Activated CD4-positive, alpha-beta T cell treated with anti-CD3 and anti-CD28 coated beads for 36 hours (primary cell): ENCODE measurements around the gene FLRT2. TPM values are rescaled to one million over a fixed set of nuclear protein-coding genes. Genes with fewer than 3 reads are reported as not detected.

ENCODE experiments used
- ATAC-seq: fragments of 200-7000 bp; cut with Tn5 transposase; one replicate; pipeline ENCODE4 v1.10.0; 2021; ENCODE audit warnings: mild to moderate bottlenecking, moderate library complexity
- CTCF ChIA-PET: fragments of 350-600 bp; sonication (Branson Sonifier 250); formaldehyde crosslinking; loops from one replicate; lab custom pipeline; 2021; ENCODE audit warnings: antibody characterized with exemption; lab: Charles Lee
- POLR2A ChIA-PET: fragments of 350-600 bp; sonication (Branson Sonifier 250); formaldehyde crosslinking; loops from one replicate; lab custom pipeline; 2021; ENCODE audit warnings: antibody characterized with exemption, inconsistent platforms; lab: Charles Lee
- DNase-seq: peaks from one replicate; pipeline ENCODE4 v3.0.0-alpha.2; 2020
- H3K27ac Mint-ChIP-seq: one replicate; pipeline ENCODE4 v1.8.0; 2021; ENCODE audit warnings: mixed read lengths
- H3K27me3 Mint-ChIP-seq: one replicate; pipeline ENCODE4 v1.8.0; 2021; ENCODE audit warnings: mixed read lengths
- H3K36me3 Mint-ChIP-seq: one replicate; pipeline ENCODE4 v1.8.0; 2021; ENCODE audit warnings: low read depth, mixed read lengths
- H3K4me1 Mint-ChIP-seq: one replicate; pipeline ENCODE4 v1.8.0; 2021; ENCODE audit warnings: mixed read lengths
- H3K4me3 Mint-ChIP-seq: one replicate; pipeline ENCODE4 v1.8.0; 2021; ENCODE audit warnings: mild to moderate bottlenecking, moderate library complexity, mixed read lengths
- H3K9me3 Mint-ChIP-seq: one replicate; pipeline ENCODE4 v1.8.0; 2021; ENCODE audit warnings: low read depth, mixed read lengths
- intact Hi-C, 2 experiments: fragments of 100-400 bp; cut with DNase I in 1 of 2; cut with micrococcal nuclease in 1 of 2; formaldehyde crosslinking; loops; one replicate each; pipeline versions ENCODE4 v1.14.2 to v1.15.1; 2022 to 2024; cut with DNase I, micrococcal nuclease
- total RNA-seq, 2 experiments: library from RNA; stranded (reverse); gene quantifications; one replicate each; pipeline ENCODE4 v1.2.3, GENCODE V29; 2021

FLRT2 gene
- total RNA-seq, 2 experiments from 2014 or later, result not detected

DNA sequence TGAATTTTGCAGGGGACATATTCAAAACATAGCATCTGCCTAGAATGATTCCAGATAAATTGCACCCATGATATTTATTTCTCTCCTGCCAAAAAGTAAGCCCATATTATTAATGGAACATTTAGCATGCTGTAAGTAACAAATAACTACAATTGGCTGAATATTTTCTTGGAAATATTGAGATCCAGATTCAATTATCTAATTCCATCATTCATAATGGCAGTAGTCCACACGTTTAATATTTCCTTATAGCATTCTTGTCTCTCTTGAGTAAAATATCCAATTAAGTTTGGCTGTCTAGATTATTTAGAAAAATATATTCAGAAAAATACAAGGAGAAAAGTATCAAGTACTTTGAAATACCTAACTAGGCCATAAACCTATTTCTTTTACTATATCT lies 157.5 kb downstream of the FLRT2 start:
- intact Hi-C loops, result no loop called here
- no peaks in the 10 kb centered on the region for H3K27me3 Mint-ChIP-seq
- DNase-seq (no peak), ATAC-seq (no peak)
- H3K9me3 Mint-ChIP-seq, result peaks cover 2% of the 10 kb centered on the region
- H3K36me3 Mint-ChIP-seq, result no peaks in the 10 kb centered on the region
- no peak overlapping the region for H3K4me3 Mint-ChIP-seq
- ChIA-PET CTCF (no interaction called here), POLR2A (no interaction called here)
- no peaks in the 10 kb centered on the region for H3K4me1 Mint-ChIP-seq
- no peak overlapping the region for H3K27ac Mint-ChIP-seq

DNA sequence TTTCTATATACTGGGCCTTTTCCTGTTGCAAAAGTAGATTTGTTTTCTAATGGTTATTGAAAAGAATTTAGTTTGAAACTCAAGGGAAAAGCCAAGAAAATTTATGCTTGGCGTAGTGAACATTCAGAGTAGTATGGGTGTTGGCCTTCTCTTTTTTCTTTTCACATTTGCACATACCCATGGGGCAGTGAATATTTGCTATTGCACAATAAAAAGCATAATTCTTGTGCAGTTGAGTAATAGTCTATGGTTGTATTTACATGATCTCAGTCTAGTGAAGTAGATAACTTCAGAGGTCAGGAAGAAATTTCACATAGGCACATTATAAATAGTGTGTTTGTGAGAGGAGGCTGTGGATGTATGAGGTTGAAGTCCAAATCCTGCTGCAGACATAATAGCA lies 158.1 kb downstream of the FLRT2 start:
- intact Hi-C loops, result no loop called here
- Mint-ChIP-seq H3K36me3 (no peaks in the 10 kb centered on the region), H3K27ac (no peak overlapping the region), H3K9me3 (peaks cover 2% of the 10 kb centered on the region), H3K4me1 (no peaks in the 10 kb centered on the region), H3K27me3 (no peaks in the 10 kb centered on the region), H3K4me3 (no peak overlapping the region)
- POLR2A ChIA-PET, result no interaction called here
- no peak for ATAC-seq
- CTCF ChIA-PET, result no interaction called here
- no peak for DNase-seq

DNA sequence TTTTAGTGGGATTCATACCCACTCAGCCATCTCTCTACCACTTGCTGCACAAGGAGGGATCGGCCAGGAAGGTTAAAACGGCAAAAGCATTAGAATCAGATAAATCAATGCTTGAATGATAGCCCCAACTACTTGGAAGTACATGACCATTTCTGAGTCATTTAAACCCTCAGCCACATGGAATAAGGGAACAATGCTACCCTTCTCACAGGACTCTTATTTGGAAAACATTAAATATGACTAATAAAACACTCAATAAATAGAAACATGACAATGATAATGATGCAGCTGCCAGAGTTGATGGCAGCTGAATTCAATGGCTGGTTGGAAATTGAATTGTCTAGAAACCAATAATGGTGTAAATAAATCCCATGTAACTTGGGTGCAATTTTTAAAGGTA lies 165.4 kb downstream of the FLRT2 start:
- no peak overlapping the region for H3K27ac Mint-ChIP-seq
- H3K9me3 Mint-ChIP-seq, result peaks cover 4% of the 10 kb centered on the region
- DNase-seq (no peak), ATAC-seq (no peak)
- H3K36me3 Mint-ChIP-seq, result no peaks in the 10 kb centered on the region
- CTCF ChIA-PET, result no interaction called here
- intact Hi-C loops, result no loop called here
- H3K4me1 Mint-ChIP-seq, result no peaks in the 10 kb centered on the region
- no peaks in the 10 kb centered on the region for H3K27me3 Mint-ChIP-seq
- POLR2A ChIA-PET, result no interaction called here
- H3K4me3 Mint-ChIP-seq, result no peak overlapping the region

DNA sequence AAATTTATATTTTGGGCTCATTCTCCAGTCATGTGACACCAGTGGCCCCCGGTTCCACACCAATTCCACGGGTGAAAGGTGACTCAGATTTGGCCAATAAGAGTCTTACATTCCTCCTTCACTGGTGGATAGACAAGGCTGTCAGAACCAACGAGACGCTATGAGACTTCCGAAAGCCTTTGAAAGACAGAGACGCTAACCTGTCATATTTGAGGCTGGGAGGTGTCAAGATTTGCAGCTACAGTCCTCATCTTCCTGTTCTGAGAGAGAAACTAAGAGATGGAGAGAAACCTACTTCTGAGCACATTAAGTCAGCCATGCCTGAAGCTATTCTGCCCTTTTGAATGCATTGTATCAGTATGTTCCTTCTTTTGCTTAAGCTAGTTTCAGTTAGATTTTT lies 171.2 kb downstream of the FLRT2 start:
- Mint-ChIP-seq H3K27ac (no peak overlapping the region), H3K4me1 (no peaks in the 10 kb centered on the region), H3K4me3 (no peak overlapping the region), H3K36me3 (no peaks in the 10 kb centered on the region), H3K9me3 (peaks cover 4% of the 10 kb centered on the region), H3K27me3 (no peaks in the 10 kb centered on the region)
- ChIA-PET CTCF (no interaction called here), POLR2A (no interaction called here)
- intact Hi-C loops, result no loop called here
- no peak for ATAC-seq
- no peak for DNase-seq

DNA sequence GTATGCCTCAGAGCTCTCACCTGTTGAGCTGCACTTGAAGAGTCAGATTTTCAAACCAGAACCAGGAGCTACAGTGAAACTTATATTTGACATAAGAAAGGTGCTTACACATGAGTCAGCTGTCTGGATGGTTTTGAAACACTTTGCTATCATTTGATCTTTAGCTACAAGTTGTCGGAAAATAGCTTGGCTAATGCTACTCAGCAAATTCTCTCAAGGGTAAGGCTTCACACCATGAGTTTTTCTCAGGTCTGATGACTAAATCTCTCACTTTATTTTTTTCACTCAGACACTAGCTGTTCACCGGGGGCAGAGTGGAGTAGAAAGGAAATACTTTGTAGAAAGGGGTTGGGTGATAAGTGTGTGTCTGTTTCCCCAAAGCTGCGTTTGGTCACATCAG lies 171.8 kb downstream of the FLRT2 start:
- Mint-ChIP-seq H3K4me1 (no peaks in the 10 kb centered on the region), H3K27ac (no peak overlapping the region), H3K27me3 (no peaks in the 10 kb centered on the region), H3K9me3 (peaks cover 4% of the 10 kb centered on the region), H3K4me3 (no peak overlapping the region), H3K36me3 (no peaks in the 10 kb centered on the region)
- CTCF ChIA-PET, result no interaction called here
- ATAC-seq (no peak), DNase-seq (no peak)
- intact Hi-C loops, result no loop called here
- POLR2A ChIA-PET, result no interaction called here

DNA sequence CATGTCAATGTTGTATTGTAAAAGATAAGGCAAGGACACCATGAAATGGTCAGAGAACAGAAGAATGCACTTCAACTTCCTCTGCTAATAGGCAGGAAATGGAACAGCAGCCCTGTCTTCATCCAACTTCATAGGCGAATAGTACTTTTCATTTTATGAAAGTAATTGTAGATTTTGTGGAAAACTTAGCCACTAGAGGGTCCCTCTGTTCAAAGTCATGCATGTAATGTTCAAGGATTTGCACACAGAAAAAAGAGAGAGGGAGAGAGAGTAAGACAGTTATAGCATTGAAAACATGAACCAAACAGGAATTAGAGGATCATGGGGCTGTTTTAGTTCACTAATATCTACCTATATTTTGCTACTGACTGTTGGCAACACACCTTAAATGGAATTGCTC lies 172.2 kb downstream of the FLRT2 start:
- ChIA-PET CTCF (no interaction called here), POLR2A (no interaction called here)
- Mint-ChIP-seq H3K27me3 (no peaks in the 10 kb centered on the region), H3K4me1 (no peaks in the 10 kb centered on the region), H3K4me3 (no peak overlapping the region), H3K9me3 (peaks cover 4% of the 10 kb centered on the region), H3K36me3 (no peaks in the 10 kb centered on the region), H3K27ac (no peak overlapping the region)
- DNase-seq (no peak), ATAC-seq (no peak)
- intact Hi-C loops, result no loop called here

DNA sequence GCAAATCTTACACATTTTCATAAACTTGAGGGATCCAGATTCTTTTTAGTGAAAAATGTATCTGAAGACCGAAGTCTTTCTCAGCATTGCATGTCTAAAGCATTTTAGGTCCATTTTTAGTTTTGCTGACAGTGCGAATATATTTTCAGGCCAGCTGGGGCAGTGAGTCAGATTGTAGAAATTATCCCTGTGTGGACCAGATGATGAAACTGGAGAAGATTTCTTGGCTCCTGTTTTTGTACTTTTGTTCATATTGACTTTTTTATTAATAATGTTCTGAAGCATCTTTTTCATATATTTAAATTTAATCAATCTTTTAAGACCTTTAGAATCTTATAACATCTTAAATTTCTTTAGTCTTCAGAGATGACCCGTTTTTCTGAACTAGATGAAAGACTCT lies 173.1 kb downstream of the FLRT2 start:
- ATAC-seq (no peak), DNase-seq (no peak)
- Mint-ChIP-seq H3K36me3 (no peaks in the 10 kb centered on the region), H3K9me3 (peaks cover 4% of the 10 kb centered on the region), H3K4me1 (no peaks in the 10 kb centered on the region), H3K4me3 (no peak overlapping the region), H3K27ac (no peak overlapping the region), H3K27me3 (no peaks in the 10 kb centered on the region)
- intact Hi-C loops, result no loop called here
- POLR2A ChIA-PET, result no interaction called here
- CTCF ChIA-PET, result no interaction called here
